ENCODE results near the gene TMEM169.

TMEM169 gene

GRCh38 chr2:216103213-216103612 is 21.5 kb downstream of the TMEM169 start:
- no peak for DNase-seq

- DNase-seq, result peak in 3 of 58 donors; percentile 15 to 34 (median 25)
Observed at GRCh38 chr2:216104691-216105090, 23.0 kb downstream of the TMEM169 start.

GRCh38 chr2:216107320-216107719 is 25.6 kb downstream of the TMEM169 start:
- no peak for DNase-seq

- DNase-seq, result no peak
Observed at GRCh38 chr2:216107760-216108159, 26.0 kb downstream of the TMEM169 start.

GRCh38 chr2:216108310-216108966 is 26.7 kb downstream of the TMEM169 start:
- DNase-seq, result no peak

- DNase-seq, result peak; percentile 30 to 95 (median 88)
Observed at GRCh38 chr2:216108967-216109921, 27.5 kb downstream of the TMEM169 start, which contains the start of gene XRCC5. XRCC5 (plus strand) TSS chr2:216109348; CDS start chr2:216109437, 89 bp downstream.

GRCh38 chr2:216109962-216110614 is 28.4 kb downstream of the TMEM169 start:
- no peak for DNase-seq

GRCh38 chr2:216110620-216111019 is 28.9 kb downstream of the TMEM169 start:
- DNase-seq, result no peak

GRCh38 chr2:216111122-216111521 is 29.4 kb downstream of the TMEM169 start:
- DNase-seq, result no peak

- no peak for DNase-seq
Observed at GRCh38 chr2:216112926-216113325, 31.2 kb downstream of the TMEM169 start.

GRCh38 chr2:216113572-216113971 is 31.9 kb downstream of the TMEM169 start:
- no peak for DNase-seq

- DNase-seq, result peak in 2 of 58 donors; percentile 39 to 53
Observed at GRCh38 chr2:216114382-216114713, 32.6 kb downstream of the TMEM169 start.

- DNase-seq, result peak; percentile 52 to 96 (median 91)
Observed at GRCh38 chr2:216114714-216115531, 33.2 kb downstream of the TMEM169 start.

- no peak for DNase-seq
Observed at GRCh38 chr2:216116418-216116817, 34.7 kb downstream of the TMEM169 start.

- DNase-seq, result no peak
Observed at GRCh38 chr2:216117561-216118340, 36.0 kb downstream of the TMEM169 start.

- DNase-seq, result no peak
Observed at GRCh38 chr2:216118474-216118873, 36.8 kb downstream of the TMEM169 start.

- DNase-seq, result peak in 1 of 58 donors; percentile 4
Observed at GRCh38 chr2:216119146-216119545, 37.4 kb downstream of the TMEM169 start.

GRCh38 chr2:216119986-216120385 is 38.3 kb downstream of the TMEM169 start:
- DNase-seq, result no peak

- no peak for DNase-seq
Observed at GRCh38 chr2:216121255-216121654, 39.5 kb downstream of the TMEM169 start.

GRCh38 chr2:216126943-216127342 is 45.2 kb downstream of the TMEM169 start:
- no peak for DNase-seq

Measured in anterior cingulate cortex (tissue), 58 donors.